ENCODE results near the gene ITGA3.

ITGA3 gene

DNA sequence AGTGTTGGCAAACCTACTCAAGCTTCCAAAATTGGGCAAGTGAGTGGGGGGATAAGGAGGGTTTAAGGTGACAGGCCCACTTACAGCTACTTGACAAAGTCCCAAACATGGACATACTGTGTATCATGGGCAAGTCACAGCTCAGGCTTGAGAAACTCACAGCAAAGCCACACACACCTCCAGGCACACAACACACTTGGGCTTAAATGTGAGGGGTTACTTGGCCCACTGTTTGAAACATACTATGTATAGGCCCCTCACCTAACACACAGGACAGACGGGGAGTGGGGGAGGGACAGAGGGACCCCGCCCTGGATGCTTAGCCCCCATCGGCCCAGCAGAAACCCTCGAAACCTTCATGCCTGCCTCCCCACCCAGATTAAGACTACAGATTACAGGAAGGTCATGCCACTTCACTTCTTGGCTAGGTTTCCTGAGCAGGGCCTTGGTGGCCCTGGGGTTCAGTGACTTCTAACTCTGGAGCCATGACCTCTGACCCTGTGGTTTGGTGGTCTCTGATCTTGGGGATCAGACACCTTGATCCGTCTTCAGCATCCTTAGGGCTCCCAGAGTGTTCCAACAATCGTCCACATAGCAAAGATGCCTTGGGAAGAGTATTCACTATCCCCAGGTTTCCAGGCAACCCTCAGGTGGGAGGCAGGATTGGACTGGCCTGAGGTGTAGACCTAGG lies 76.3 kb downstream of the ITGA3 start:
- DNase-seq, result no peak

DNA sequence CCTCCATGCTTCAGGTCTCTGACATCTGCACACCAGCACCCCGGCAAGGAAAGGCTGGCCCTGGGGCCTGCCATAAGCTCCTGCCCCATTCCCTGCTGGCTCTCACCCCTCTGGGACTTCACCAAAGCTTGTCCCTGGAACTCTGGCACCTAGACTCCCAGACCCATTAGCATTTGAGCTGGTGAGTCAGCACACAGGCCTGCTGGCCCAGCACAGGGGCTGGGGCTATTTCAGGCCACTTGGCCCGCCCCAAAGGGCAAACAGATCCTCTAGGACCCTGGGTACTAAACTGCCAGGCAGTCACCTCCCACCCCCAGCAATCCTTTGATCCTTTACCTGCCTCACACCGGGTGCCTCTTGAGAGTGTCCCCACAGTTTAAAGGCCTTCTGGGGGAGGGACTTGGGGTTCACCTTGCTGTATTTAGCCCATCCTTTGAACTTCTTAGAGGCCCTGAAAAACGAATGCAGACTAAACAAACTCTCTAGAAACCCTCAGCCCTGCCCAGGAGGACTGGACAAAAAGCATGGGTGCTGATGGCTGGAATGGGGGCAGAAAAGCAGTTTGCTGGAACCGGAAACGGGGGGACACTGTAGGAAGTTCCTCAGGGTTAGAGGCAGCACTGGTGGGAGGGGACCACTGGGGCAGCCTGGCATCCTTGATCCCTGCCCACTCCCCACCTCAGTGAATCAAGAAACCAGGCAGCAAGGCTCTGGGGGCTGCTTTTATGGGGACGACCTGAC lies 77.3 kb downstream of the ITGA3 start:
- no peak for DNase-seq

- DNase-seq, result no peak
Measured at GRCh38 chr17:50133769-50134099, 77.8 kb downstream of the ITGA3 start.

DNA sequence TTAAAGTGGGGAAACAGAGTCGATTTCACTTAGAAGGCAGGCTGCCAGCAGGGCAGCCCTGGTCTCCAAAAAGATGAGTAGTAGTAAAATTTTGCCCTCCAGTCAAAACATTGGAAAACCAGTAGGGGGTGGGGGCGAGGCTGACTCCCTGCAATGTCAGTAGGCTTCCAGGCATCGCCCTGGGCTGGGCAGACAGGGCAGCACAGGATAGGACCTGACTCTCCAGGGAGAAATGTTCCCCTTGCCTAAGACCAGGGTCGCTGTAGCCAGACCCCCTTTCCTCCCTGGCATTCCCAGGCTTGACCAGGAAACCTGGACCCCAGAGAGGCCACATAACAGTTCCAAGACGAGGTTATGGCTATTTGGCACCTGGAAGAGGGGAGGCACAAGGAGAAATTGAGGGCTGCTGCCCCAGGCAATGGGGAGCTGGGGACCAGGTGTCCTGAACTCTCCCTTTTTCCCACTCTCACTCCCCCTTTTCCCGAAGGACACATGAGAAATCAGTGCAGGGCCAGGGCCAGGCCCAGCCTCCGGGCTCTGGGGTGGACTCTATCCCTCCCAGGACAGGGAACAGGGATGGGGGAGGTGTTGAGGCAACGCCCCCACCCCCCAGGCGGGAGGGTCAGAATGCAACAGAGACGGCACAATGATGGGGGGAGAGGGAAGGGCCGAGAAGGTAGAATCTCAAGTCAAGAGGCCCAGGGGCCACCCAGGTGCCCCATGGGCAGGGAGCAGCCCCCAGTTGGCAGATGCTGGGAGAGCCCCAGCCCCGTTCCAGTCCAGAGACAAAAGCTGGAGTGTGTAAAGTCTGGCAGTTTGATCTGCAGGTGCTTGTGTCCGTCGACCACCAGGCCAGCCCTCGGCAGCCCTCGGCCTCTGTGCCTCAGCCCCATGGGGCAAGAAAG lies 78.5 kb downstream of the ITGA3 start:
- no peak for DNase-seq

DNA sequence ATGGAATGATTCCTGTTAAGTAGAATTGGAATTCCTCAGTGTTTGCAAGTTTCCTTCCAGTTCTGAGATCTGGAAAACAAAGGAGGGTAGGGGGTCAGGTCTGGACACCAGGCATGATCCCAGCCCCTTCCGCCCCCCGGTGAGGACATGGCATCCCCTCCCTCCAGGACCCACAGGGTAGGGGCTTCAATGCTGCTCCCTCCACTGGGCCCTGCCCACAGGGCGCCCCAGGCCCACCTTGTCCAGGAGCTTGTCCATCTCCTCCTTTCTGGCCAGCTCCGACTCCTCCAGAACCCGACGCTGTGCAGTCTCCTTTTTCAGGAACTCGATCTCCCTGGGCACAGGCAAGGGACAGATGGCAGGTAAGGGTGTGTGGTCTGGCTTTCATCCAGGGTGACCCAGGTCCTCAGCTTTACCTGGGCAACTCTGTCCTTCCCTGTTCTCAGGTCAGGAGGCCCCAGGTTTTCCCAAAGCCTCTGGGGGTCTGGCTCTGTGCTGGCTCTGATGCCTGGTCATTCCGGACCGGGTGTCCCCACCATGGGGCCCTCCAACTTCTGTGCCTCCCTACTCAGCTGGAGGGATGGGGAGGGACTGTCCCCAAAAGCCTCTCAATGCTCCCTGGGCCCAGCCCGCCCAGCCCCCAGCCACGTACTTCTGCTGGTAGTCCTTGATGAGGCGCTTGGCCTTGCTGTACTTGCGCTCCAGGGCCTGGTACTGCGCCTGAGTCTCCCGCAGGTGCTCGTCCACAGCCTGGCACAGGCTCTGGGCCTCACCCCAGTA lies 79.6 kb downstream of the ITGA3 start:
- no peak for DNase-seq

- DNase-seq, result no peak
Measured at GRCh38 chr17:50136096-50136687, 80.3 kb downstream of the ITGA3 start.

GRCh38 chr17:50137042-50137441 lies 81.1 kb downstream of the ITGA3 start:
- peak; percentile 70 to 85 (median 77) for DNase-seq

GRCh38 chr17:50139185-50139783 lies 83.4 kb downstream of the ITGA3 start:
- DNase-seq, result no peak

All from suppressor macrophage treated with lipopolysaccharide for 1 hour (primary cell).